ENCODE measurements around the gene LIMS1. TPM values are rescaled to one million over a fixed set of nuclear protein-coding genes. Genes with fewer than 3 reads are reported as not detected.
"Not testable (repeated sequence)": the region's sequence is repeated elsewhere in the genome, so short reads cannot be mapped to it uniquely, and the experiment has no call there.

LIMS1 gene
- total RNA-seq, 2 experiments from 2014 or later, result 18.5 to 21.3 TPM

DNA sequence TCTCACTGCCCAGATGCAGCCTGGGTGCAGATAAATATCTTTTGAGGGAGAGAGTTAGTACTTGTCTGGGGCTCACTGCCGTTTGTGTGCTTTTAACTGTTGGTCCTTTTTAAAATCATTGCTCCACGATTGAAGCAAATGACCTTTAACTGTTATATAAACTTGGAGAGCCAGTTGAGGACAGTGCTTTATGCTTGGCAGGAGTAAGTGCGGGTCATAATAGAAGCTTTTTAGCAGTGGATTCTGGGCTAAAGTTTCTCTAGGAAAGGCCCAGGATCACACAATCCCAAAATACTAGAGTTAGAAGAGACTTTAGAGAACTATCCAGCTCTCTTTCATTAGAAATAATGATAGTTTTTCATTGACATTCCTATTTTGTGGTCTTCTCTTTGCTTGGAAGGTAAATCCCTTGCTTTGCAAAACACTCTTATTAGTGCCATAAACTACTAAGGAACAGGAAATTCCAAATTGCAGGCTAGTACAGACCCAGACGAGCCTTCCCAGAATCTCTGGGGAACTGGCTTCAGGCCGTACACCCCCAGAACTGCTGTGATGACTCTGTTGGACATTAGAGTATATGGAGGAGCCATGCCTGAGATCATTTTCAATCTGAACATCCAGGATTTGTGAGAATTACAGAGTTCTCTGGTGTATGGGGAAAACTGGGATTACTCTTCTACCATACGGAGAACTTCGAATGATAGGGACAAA, 19.1 kb downstream of the LIMS1 start:
- Mint-ChIP-seq H3K27ac (no peak overlapping the region), H3K4me3 (no peak overlapping the region), H3K4me1 (ENCODE audit: low read depth) (no peaks in the 10 kb centered on the region), H3K9me3 (no peaks in the 10 kb centered on the region), H3K36me3 (ENCODE audit: low read depth) (no peaks in the 10 kb centered on the region), H3K27me3 (no peaks in the 10 kb centered on the region)
- intact Hi-C loops (cut with DNase I, micrococcal nuclease), result no loop called here
- Histone ChIP-seq H3K27me3 (ENCODE audit: control insufficient read depth in 1 of 2, insufficient read depth in 2 of 2, low read length in 2 of 2) (no peaks in the 10 kb centered on the region), H3K36me3 (ENCODE audit: insufficient read depth, low read length) (no peaks in the 10 kb centered on the region), H3K4me1 (ENCODE audit: insufficient read depth, low read length) (no peaks in the 10 kb centered on the region), H3K9me3 (ENCODE audit: control insufficient read depth in 1 of 2, insufficient read depth in 1 of 2, low read length in 2 of 2) (no peaks in the 10 kb centered on the region), H3K27ac (ENCODE audit: low read depth in 1 of 2, low read length in 2 of 2) (no peak overlapping the region), H3K4me3 (ENCODE audit: low read length) (no peak overlapping the region)
- ChIA-PET CTCF (no interaction called here), POLR2A (interaction anchor here (0.7 kb wide), 1 partner anchor 166 kb away, joined by 3 read pairs; the partner anchor contains the start of gene RANBP2)
- ATAC-seq (ENCODE audit: poor library complexity) (no peak), DNase-seq (no peak)
- TF ChIP-seq, protein P1, sequence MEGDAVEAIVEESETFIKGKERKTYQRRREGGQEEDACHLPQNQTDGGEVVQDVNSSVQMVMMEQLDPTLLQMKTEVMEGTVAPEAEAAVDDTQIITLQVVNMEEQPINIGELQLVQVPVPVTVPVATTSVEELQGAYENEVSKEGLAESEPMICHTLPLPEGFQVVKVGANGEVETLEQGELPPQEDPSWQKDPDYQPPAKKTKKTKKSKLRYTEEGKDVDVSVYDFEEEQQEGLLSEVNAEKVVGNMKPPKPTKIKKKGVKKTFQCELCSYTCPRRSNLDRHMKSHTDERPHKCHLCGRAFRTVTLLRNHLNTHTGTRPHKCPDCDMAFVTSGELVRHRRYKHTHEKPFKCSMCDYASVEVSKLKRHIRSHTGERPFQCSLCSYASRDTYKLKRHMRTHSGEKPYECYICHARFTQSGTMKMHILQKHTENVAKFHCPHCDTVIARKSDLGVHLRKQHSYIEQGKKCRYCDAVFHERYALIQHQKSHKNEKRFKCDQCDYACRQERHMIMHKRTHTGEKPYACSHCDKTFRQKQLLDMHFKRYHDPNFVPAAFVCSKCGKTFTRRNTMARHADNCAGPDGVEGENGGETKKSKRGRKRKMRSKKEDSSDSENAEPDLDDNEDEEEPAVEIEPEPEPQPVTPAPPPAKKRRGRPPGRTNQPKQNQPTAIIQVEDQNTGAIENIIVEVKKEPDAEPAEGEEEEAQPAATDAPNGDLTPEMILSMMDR (IDR thresholded peaks at IDR 0.05), result no peak

DNA sequence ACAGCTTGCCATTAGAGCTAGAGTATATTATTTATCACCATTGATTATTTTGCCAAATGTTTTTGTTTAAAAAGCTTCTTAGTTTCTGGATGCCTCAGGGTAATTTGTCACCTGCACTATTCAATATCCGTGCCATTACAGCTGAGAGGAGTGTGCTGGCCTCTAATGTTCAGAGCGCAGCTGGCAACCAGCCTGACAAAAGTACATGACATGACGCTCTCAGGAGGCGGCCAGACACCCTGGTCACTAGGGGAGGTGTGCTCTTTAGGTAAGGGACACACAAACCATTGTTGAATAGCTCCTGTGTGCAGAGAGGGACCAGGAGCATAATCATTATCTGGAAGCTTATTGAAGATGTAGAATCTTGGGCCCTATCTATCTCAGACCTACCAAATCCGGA, 20.3 kb downstream of the LIMS1 start:
- H3K36me3 ChIP-seq (ENCODE audit: insufficient read depth, low read length), result no peaks in the 10 kb centered on the region
- no peaks in the 10 kb centered on the region for H3K27me3 ChIP-seq (ENCODE audit: control insufficient read depth in 1 of 2, insufficient read depth in 2 of 2, low read length in 2 of 2)
- POLR2A ChIA-PET, result no interaction called here
- CTCF ChIA-PET, result interaction anchor here (0.6 kb wide), 1 partner anchor 23 kb away, joined by 4 read pairs; no protein-coding TSS in a partner anchor
- Mint-ChIP-seq H3K36me3 (ENCODE audit: low read depth) (no peaks in the 10 kb centered on the region), H3K27me3 (no peaks in the 10 kb centered on the region), H3K9me3 (no peaks in the 10 kb centered on the region), H3K4me3 (no peak overlapping the region), H3K4me1 (ENCODE audit: low read depth) (no peaks in the 10 kb centered on the region), H3K27ac (no peak overlapping the region)
- H3K4me1 ChIP-seq (ENCODE audit: insufficient read depth, low read length), result no peaks in the 10 kb centered on the region
- no peak overlapping the region for H3K4me3 ChIP-seq (ENCODE audit: low read length)
- no peaks in the 10 kb centered on the region for H3K9me3 ChIP-seq (ENCODE audit: control insufficient read depth in 1 of 2, insufficient read depth in 1 of 2, low read length in 2 of 2)
- ATAC-seq (ENCODE audit: poor library complexity) (no peak), DNase-seq (no peak)
- TF ChIP-seq, protein P1 (IDR thresholded peaks at IDR 0.05), result no peak
- intact Hi-C loops (cut with DNase I, micrococcal nuclease), result no loop called here
- no peak overlapping the region for H3K27ac ChIP-seq (ENCODE audit: low read depth in 1 of 2, low read length in 2 of 2)

DNA sequence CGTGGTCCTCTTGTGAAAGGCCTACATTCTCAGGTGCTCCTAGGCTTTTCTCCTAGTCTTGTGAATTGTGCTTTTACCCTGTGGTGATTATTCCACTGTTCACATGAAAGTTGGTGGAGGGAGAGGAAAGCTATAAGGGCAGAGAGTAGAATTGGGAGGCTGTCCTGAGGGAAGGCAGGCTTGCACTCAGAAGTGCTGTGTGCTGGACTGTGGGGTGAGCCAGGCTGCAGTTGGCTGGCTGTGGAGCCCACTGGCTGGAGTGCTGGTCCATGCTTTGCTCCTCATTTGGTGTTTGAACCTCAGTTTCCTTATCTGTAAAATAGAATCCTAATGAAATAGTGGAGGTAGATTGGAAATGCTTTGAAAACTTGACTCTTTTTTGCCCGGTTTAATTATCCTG, 21.3 kb downstream of the LIMS1 start:
- Histone ChIP-seq H3K27ac (ENCODE audit: low read depth in 1 of 2, low read length in 2 of 2) (no peak overlapping the region), H3K4me1 (ENCODE audit: insufficient read depth, low read length) (no peaks in the 10 kb centered on the region), H3K27me3 (ENCODE audit: control insufficient read depth in 1 of 2, insufficient read depth in 2 of 2, low read length in 2 of 2) (no peaks in the 10 kb centered on the region), H3K9me3 (ENCODE audit: control insufficient read depth in 1 of 2, insufficient read depth in 1 of 2, low read length in 2 of 2) (no peaks in the 10 kb centered on the region), H3K4me3 (ENCODE audit: low read length) (no peak overlapping the region), H3K36me3 (ENCODE audit: insufficient read depth, low read length) (no peaks in the 10 kb centered on the region)
- no peak for DNase-seq
- no peak overlapping the region for H3K27ac Mint-ChIP-seq
- no peak overlapping the region for H3K4me3 Mint-ChIP-seq
- H3K27me3 Mint-ChIP-seq, result no peaks in the 10 kb centered on the region
- ATAC-seq (ENCODE audit: poor library complexity), result no peak
- H3K9me3 Mint-ChIP-seq, result no peaks in the 10 kb centered on the region
- H3K4me1 Mint-ChIP-seq (ENCODE audit: low read depth), result no peaks in the 10 kb centered on the region
- TF ChIP-seq, protein P1 (IDR thresholded peaks at IDR 0.05), result no peak
- H3K36me3 Mint-ChIP-seq (ENCODE audit: low read depth), result no peaks in the 10 kb centered on the region
- CTCF ChIA-PET, result no interaction called here
- intact Hi-C loops (cut with DNase I, micrococcal nuclease), result no loop called here
- POLR2A ChIA-PET, result no interaction called here

DNA sequence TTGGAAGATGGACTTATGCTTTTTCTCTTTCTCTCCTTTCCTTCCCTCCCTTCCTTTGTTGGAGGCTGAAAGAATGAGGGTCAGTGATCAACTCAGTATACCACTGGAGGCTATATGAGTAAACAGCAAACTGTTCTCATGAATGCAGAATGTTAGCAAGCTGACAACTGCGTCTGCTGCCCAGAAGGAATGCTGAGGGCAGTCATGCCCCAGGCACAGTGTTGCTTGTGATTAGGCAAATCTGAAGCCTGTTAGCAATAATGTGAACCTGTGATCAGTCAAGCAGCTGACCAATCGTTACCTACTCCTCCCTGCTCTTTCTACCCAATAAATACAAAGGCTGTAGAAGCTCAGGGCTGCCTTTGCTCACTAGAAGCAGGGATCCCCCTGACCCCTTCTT, 22.3 kb downstream of the LIMS1 start:
- H3K36me3 ChIP-seq (ENCODE audit: insufficient read depth, low read length); H3K4me3 ChIP-seq (ENCODE audit: low read length); CTCF ChIA-PET; H3K27ac ChIP-seq (ENCODE audit: low read depth in 1 of 2, low read length in 2 of 2); H3K9me3 Mint-ChIP-seq; DNase-seq; H3K9me3 ChIP-seq (ENCODE audit: control insufficient read depth in 1 of 2, insufficient read depth in 1 of 2, low read length in 2 of 2); H3K36me3 Mint-ChIP-seq (ENCODE audit: low read depth); H3K4me3 Mint-ChIP-seq; H3K4me1 ChIP-seq (ENCODE audit: insufficient read depth, low read length); intact Hi-C loops (cut with DNase I, micrococcal nuclease); H3K27ac Mint-ChIP-seq; H3K27me3 ChIP-seq (ENCODE audit: control insufficient read depth in 1 of 2, insufficient read depth in 2 of 2, low read length in 2 of 2); H3K4me1 Mint-ChIP-seq (ENCODE audit: low read depth); ATAC-seq (ENCODE audit: poor library complexity); H3K27me3 Mint-ChIP-seq: not testable (repeated sequence)
- POLR2A ChIA-PET, result interaction anchor here (0.6 kb wide), 1 partner anchor 10 kb away, joined by 3 read pairs; no protein-coding TSS in a partner anchor
